ENCODE results near the gene KDM6A. TPM values are rescaled to one million over a fixed set of nuclear protein-coding genes. Genes with fewer than 3 reads are reported as not detected.

KDM6A gene
- polyA plus RNA-seq, 1 donor from 2014 or later: 25.1 TPM

- H3K4me3 ChIP-seq (ENCODE audit: low read length): no peak overlapping the region
- H3K9me2 ChIP-seq (ENCODE audit: insufficient read depth, low read length): no peaks in the 10 kb centered on the region
- H3K79me2 ChIP-seq (replicated peaks; ENCODE audit: insufficient read depth, low read length): peaks cover 47% of the 10 kb centered on the region
Observed at GRCh38 chrX:44931441-44931973, 58.5 kb downstream of the KDM6A start.

GRCh38 chrX:44935172-44935571, 62.2 kb downstream of the KDM6A start:
- Histone ChIP-seq H3K4me3 (ENCODE audit: low read length) (no peak overlapping the region), H3K9me2 (ENCODE audit: insufficient read depth, low read length) (no peaks in the 10 kb centered on the region), H3K4me2 (ENCODE audit: low read length) (no peak overlapping the region), H3F3A (ENCODE audit: insufficient read depth, low read length, poor library complexity, severe bottlenecking) (no peaks in the 10 kb centered on the region), H3K79me2 (replicated peaks; ENCODE audit: insufficient read depth, low read length) (peaks cover 27% of the 10 kb centered on the region), H3K36me3 (ENCODE audit: insufficient read depth, low read length) (no peaks in the 10 kb centered on the region), H3K27me3 (ENCODE audit: insufficient read depth, low read depth, low read length) (no peaks in the 10 kb centered on the region), H4K20me1 (ENCODE audit: insufficient read depth) (no peaks in the 10 kb centered on the region), H3K9me3 (ENCODE audit: low read length) (no peaks in the 10 kb centered on the region), H2AFZ (ENCODE audit: low read depth, low read length) (no peak overlapping the region), H3K27ac (ENCODE audit: low read length) (no peak overlapping the region), H3K9ac (ENCODE audit: low read length) (no peak overlapping the region)
- no peak for TF ChIP-seq SMC3 (conservative IDR thresholded peaks at IDR 0.05; ENCODE audit: poor library complexity)
- no peak for TF ChIP-seq POLR2AphosphoS5 (IDR thresholded peaks at IDR 0.05)
- no peak for TF ChIP-seq EZH2 (IDR thresholded peaks at IDR 0.05; ENCODE audit: borderline replicate concordance, insufficient read depth, low read length, poor library complexity, severe bottlenecking)
- no peak for TF ChIP-seq TAF1 (IDR thresholded peaks at IDR 0.05; ENCODE audit: low read depth)
- TF ChIP-seq REST (IDR thresholded peaks at IDR 0.05; ENCODE audit: borderline replicate concordance): no peak
- no peak for TF ChIP-seq MXI1 (conservative IDR thresholded peaks at IDR 0.05; ENCODE audit: poor library complexity, severe bottlenecking)
- TF ChIP-seq, protein P1, sequence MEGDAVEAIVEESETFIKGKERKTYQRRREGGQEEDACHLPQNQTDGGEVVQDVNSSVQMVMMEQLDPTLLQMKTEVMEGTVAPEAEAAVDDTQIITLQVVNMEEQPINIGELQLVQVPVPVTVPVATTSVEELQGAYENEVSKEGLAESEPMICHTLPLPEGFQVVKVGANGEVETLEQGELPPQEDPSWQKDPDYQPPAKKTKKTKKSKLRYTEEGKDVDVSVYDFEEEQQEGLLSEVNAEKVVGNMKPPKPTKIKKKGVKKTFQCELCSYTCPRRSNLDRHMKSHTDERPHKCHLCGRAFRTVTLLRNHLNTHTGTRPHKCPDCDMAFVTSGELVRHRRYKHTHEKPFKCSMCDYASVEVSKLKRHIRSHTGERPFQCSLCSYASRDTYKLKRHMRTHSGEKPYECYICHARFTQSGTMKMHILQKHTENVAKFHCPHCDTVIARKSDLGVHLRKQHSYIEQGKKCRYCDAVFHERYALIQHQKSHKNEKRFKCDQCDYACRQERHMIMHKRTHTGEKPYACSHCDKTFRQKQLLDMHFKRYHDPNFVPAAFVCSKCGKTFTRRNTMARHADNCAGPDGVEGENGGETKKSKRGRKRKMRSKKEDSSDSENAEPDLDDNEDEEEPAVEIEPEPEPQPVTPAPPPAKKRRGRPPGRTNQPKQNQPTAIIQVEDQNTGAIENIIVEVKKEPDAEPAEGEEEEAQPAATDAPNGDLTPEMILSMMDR (IDR thresholded peaks at IDR 0.05; ENCODE audit: poor library complexity, severe bottlenecking): no peak
- no peak for TF ChIP-seq EP300 (conservative IDR thresholded peaks at IDR 0.05; ENCODE audit: poor library complexity, severe bottlenecking)

More at GRCh38 chrX:44931441-44931973, 58.5 kb downstream of the KDM6A start:
- Histone ChIP-seq H3K9me3 (ENCODE audit: low read length) (no peaks in the 10 kb centered on the region), H3F3A (ENCODE audit: insufficient read depth, low read length, poor library complexity, severe bottlenecking) (no peaks in the 10 kb centered on the region), H3K36me3 (ENCODE audit: insufficient read depth, low read length) (no peaks in the 10 kb centered on the region), H3K9ac (ENCODE audit: low read length) (no peak overlapping the region), H3K27me3 (ENCODE audit: insufficient read depth, low read depth, low read length) (no peaks in the 10 kb centered on the region), H4K20me1 (ENCODE audit: insufficient read depth) (no peaks in the 10 kb centered on the region), H3K4me2 (ENCODE audit: low read length) (no peak overlapping the region), H3K27ac (ENCODE audit: low read length) (no peak overlapping the region), H2AFZ (ENCODE audit: low read depth, low read length) (no peak overlapping the region)
- TF ChIP-seq REST (IDR thresholded peaks at IDR 0.05; ENCODE audit: borderline replicate concordance) (no peak), EZH2 (IDR thresholded peaks at IDR 0.05; ENCODE audit: borderline replicate concordance, insufficient read depth, low read length, poor library complexity, severe bottlenecking) (no peak), MXI1 (conservative IDR thresholded peaks at IDR 0.05; ENCODE audit: poor library complexity, severe bottlenecking) (no peak), SMC3 (conservative IDR thresholded peaks at IDR 0.05; ENCODE audit: poor library complexity) (no peak), POLR2AphosphoS5 (IDR thresholded peaks at IDR 0.05) (no peak), TAF1 (IDR thresholded peaks at IDR 0.05; ENCODE audit: low read depth) (no peak), RAD21 (conservative IDR thresholded peaks at IDR 0.05) (no peak), EP300 (conservative IDR thresholded peaks at IDR 0.05; ENCODE audit: poor library complexity, severe bottlenecking) (no peak)
- TF ChIP-seq, protein P1 (IDR thresholded peaks at IDR 0.05; ENCODE audit: poor library complexity, severe bottlenecking): no peak

Data from neural cell (in vitro differentiated cells).